HepG2 (cell line): ENCODE results near the gene EVA1A. TPM values are rescaled to one million over a fixed set of nuclear protein-coding genes. Genes with fewer than 3 reads are reported as not detected.

ENCODE experiments used
- ATF7 ChIP-seq, 2 experiments: fragments of 450-650 bp in 1 of 2; sonication (generic) in 1 of 2; formaldehyde crosslinking in 1 of 2; IDR thresholded peaks; 2 replicates each; pipeline versions ENCODE4 v1.4.0 to v1.6.1; 2016 to 2020; ENCODE audit warnings: antibody characterized with exemption in 1 of 2, mild to moderate bottlenecking in 1 of 2, missing genetic modification reagents in 1 of 2
- BRD4 ChIP-seq: sonication (generic); formaldehyde crosslinking; IDR thresholded peaks from 2 replicates; pipeline ENCODE4 v1.4.0; 2020; ENCODE audit warnings: missing genetic modification reagents
- CCDC6 ChIP-seq: sonication (generic); formaldehyde crosslinking; IDR thresholded peaks from 2 replicates; pipeline ENCODE4 v1.8.1; 2022; ENCODE audit warnings: mild to moderate bottlenecking, missing genetic modification reagents, moderate library complexity
- FUBP1 ChIP-seq: sonication (generic); formaldehyde crosslinking; IDR thresholded peaks from 2 replicates; pipeline ENCODE4 v1.5.1; 2020; ENCODE audit warnings: missing genetic modification reagents, mild to moderate bottlenecking, borderline replicate concordance
- MLX ChIP-seq: IDR thresholded peaks from 2 replicates; pipeline ENCODE4 v1.6.1; 2016
- NFKBIZ ChIP-seq: IDR thresholded peaks from 2 replicates; pipeline ENCODE4 v1.6.1; 2018; ENCODE audit warnings: missing genetic modification reagents, missing compliant biosample characterization
- PAX8 ChIP-seq: sonication (generic); formaldehyde crosslinking; IDR thresholded peaks from 2 replicates; pipeline ENCODE4 v1.8.0; 2022; ENCODE audit warnings: mild to moderate bottlenecking, missing genetic modification reagents, borderline replicate concordance
- PRMT3 ChIP-seq: sonication (generic); formaldehyde crosslinking; IDR thresholded peaks from 2 replicates; pipeline ENCODE4 v1.8.1; 2022; ENCODE audit warnings: low read depth, mild to moderate bottlenecking, moderate library complexity, missing genetic modification reagents, borderline replicate concordance
- RFXANK ChIP-seq: IDR thresholded peaks from 2 replicates; pipeline ENCODE4 v1.6.1; 2016
- THAP9 ChIP-seq: sonication (generic); formaldehyde crosslinking; IDR thresholded peaks from 2 replicates; pipeline ENCODE4; 2020; ENCODE audit warnings: missing genetic modification reagents, mild to moderate bottlenecking, borderline replicate concordance
- ZKSCAN8 ChIP-seq: IDR thresholded peaks from 2 replicates; pipeline ENCODE4 v1.6.1; 2016; ENCODE audit warnings: borderline replicate concordance, missing genetic modification reagents, missing compliant biosample characterization
- ZNF121 ChIP-seq: sonication (generic); formaldehyde crosslinking; IDR thresholded peaks from 2 replicates; pipeline ENCODE4 v1.5.0; 2020; ENCODE audit warnings: mild to moderate bottlenecking, missing genetic modification reagents
- ZNF124 ChIP-seq: sonication (generic); formaldehyde crosslinking; IDR thresholded peaks from 2 replicates; pipeline ENCODE4 v1.4.0; 2020; ENCODE audit warnings: missing genetic modification reagents
- ZNF205 ChIP-seq: IDR thresholded peaks from 2 replicates; pipeline ENCODE4 v1.6.1; 2018; ENCODE audit warnings: missing biosample characterization, missing genetic modification reagents
- ZNF282 ChIP-seq: fragments of 450-650 bp; IDR thresholded peaks from 2 replicates; pipeline ENCODE4 v1.6.1; 2018; ENCODE audit not compliant: partially characterized antibody
- ZNF460 ChIP-seq: sonication (generic); formaldehyde crosslinking; IDR thresholded peaks from 2 replicates; pipeline ENCODE4 v1.5.1; 2020; ENCODE audit warnings: missing genetic modification reagents, mild to moderate bottlenecking, borderline replicate concordance
- ZNF543 ChIP-seq: sonication (generic); formaldehyde crosslinking; IDR thresholded peaks from 2 replicates; pipeline ENCODE4 v1.4.0; 2020; ENCODE audit warnings: mild to moderate bottlenecking, missing genetic modification reagents
- ZNF550 ChIP-seq: sonication (generic); formaldehyde crosslinking; IDR thresholded peaks from 2 replicates; pipeline ENCODE4 v1.4.0; 2020; ENCODE audit warnings: mild to moderate bottlenecking, missing genetic modification reagents, borderline replicate concordance
- ZNF556 ChIP-seq: sonication (generic); formaldehyde crosslinking; IDR thresholded peaks from 2 replicates; pipeline ENCODE4 v1.4.0; 2020; ENCODE audit warnings: mild to moderate bottlenecking, missing genetic modification reagents, borderline replicate concordance
- ZNF616 ChIP-seq: sonication (generic); formaldehyde crosslinking; IDR thresholded peaks from 2 replicates; pipeline ENCODE4 v1.5.0; 2020; ENCODE audit warnings: low read depth, mild to moderate bottlenecking, missing genetic modification reagents
- ZNF619 ChIP-seq: sonication (generic); formaldehyde crosslinking; IDR thresholded peaks from 2 replicates; pipeline ENCODE4 v1.4.0; 2020; ENCODE audit warnings: mild to moderate bottlenecking, missing genetic modification reagents
- ZNF644 ChIP-seq: IDR thresholded peaks from 2 replicates; pipeline ENCODE4 v1.6.1; 2016; ENCODE audit warnings: low read depth
- ZNF782 ChIP-seq: sonication (generic); formaldehyde crosslinking; IDR thresholded peaks from 2 replicates; pipeline ENCODE4 v1.4.0; 2020; ENCODE audit warnings: missing genetic modification reagents, mild to moderate bottlenecking, borderline replicate concordance
- ZNF841 ChIP-seq: sonication (generic); formaldehyde crosslinking; IDR thresholded peaks from 2 replicates; pipeline ENCODE4 v1.8.1; 2023; ENCODE audit warnings: missing genetic modification reagents, borderline replicate concordance
- polyA plus RNA-seq, 8 experiments: library from polyadenylated mRNA; depleted of rRNA in 3 of 8; stranded (reverse) in 7 of 8; unstranded in 1 of 8; fragments of >200 nt; fragmentation: Illumina TruSeq in 4 of 8; extraction: Trizol in 4 of 8; gene quantifications; 2 replicates each; pipeline versions ENCODE4 v1.2.1 to v1.2.3, GENCODE V29; 2011 to 2016; ENCODE audit warnings: low read depth in 4 of 8, missing spikeins in 1 of 8, mixed read lengths in 1 of 8; ENCODE audit not compliant: insufficient read depth in 1 of 8
- total RNA-seq, 5 experiments: library from RNA; depleted of rRNA; stranded (reverse); fragments of >200 nt; fragmentation: Illumina TruSeq; extraction: Trizol; gene quantifications; 2 replicates each; pipeline ENCODE4 v1.2.3, GENCODE V29; 2016; ENCODE audit warnings: low read depth in 1 of 5

The EVA1A gene
- total and polyA plus RNA-seq, 2 of the 13 experiments (the other 11 are each of a cell fraction or from before 2014, with no cell fraction given), result 57.5 to 57.8 TPM

- TF ChIP-seq MLX (CRISPR knock-in tag) (peak; percentile 59; the same call in 1 of the 2 replicates), ZNF644 (CRISPR knock-in tag) (peak; percentile 84; the same call in 1 of the 2 replicates), ZNF282 (no peak), BRD4 (CRISPR knock-in tag) (0 out of 2 replicates have a peak, but pooled peaks have one; percentile 76), ZNF205 (0 out of 2 replicates have a peak, but pooled peaks have one; percentile 53), ZNF124 (CRISPR knock-in tag) (0 out of 2 replicates have a peak, but pooled peaks have one; percentile 65), ZKSCAN8 (CRISPR knock-in tag) (peak; percentile 42; the same call in 1 of the 2 replicates), CCDC6 (CRISPR knock-in tag) (peak; percentile 53), PAX8 (no peak), ZNF619 (CRISPR knock-in tag) (no peak), ZNF556 (CRISPR knock-in tag) (no peak), ZNF121 (no peak), FUBP1 (no peak), PRMT3 (CRISPR knock-in tag) (no peak), ZNF616 (CRISPR knock-in tag) (no peak), THAP9 (CRISPR knock-in tag) (no peak), ZNF543 (CRISPR knock-in tag) (no peak), ZNF841 (CRISPR knock-in tag) (no peak), ZNF460 (CRISPR knock-in tag) (no peak), ZNF782 (CRISPR knock-in tag) (no peak), ZNF550 (CRISPR knock-in tag) (no peak), RFXANK (CRISPR knock-in tag) (no peak), ATF7 (IDR thresholded peaks at IDR 0.05) (no peak), ATF7 (CRISPR knock-in tag; IDR thresholded peaks at IDR 0.05) (no peak), NFKBIZ (peak; percentile 82; the same call in 1 of the 2 replicates)
These were observed 37.1 kb downstream of the EVA1A start (continued) for GRCh38 chr2:75523313-75524275.
